Measurements from ENCODE around the gene C1orf53. TPM values are rescaled to one million over a fixed set of nuclear protein-coding genes. Genes with fewer than 3 reads are reported as not detected.
"Not testable (repeated sequence)": the region's sequence is repeated elsewhere in the genome, so short reads cannot be mapped to it uniquely, and the experiment has no call there.

The C1orf53 gene
- total RNA-seq, result 4.1 to 6.2 TPM (median 5.3 TPM) in 3 replicates
- long read RNA-seq, transcript C1orf53-201 (3 exons, 588 nt), result major isoform, 5 of 10 reads
- long read RNA-seq, partial matches to known transcripts, result 1 of 10 reads
- long read RNA-seq, other reads (novel, unspliced or antisense), result 4 of 10 reads

DNA sequence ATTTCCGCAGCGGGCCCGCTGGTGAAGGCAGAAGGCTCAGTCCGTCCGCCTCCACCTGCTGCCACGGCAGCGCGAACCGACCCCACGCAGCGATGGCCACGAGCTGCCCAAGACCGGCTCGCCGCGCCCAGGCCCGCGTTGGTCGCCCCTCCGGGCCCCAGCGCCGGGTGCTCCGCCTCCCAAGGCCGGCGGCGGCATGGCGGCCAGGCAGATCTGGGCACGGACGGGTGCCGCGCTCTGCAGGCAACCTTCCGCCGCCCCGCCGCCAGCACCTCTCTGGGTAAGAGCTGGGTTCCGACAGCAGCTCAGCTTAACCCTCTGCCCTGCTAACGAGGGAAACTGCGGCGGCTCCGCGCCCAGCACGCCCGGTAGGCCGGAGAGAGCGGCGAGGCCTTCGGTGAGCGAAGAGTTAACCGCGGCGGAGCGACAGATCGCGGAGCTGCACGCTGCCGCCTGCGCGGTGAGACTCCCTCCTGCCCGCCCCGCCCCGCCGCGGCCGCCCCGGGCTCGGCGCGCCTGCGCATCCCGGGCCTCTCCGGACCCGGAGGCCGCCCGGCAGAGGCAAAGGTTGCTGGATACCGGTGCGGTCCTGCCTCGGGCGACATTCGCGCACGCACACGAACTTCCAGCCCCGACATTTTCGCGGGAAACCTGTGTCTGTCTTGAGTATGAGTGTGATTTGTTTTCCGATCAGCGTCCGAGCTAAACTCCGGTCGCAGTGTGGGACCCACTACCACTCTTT, at the start of gene C1orf53:
Gene C1orf53, plus strand, starts transcription at position 177 of the 742 bp plus-strand sequence. Its CDS starts 20 bp downstream, at position 197.
- H3K27ac Mint-ChIP-seq (ENCODE audit: unreplicated experiment), result peak within 1 kb of the TSS; percentile 94
- TF ChIP-seq, protein P1, sequence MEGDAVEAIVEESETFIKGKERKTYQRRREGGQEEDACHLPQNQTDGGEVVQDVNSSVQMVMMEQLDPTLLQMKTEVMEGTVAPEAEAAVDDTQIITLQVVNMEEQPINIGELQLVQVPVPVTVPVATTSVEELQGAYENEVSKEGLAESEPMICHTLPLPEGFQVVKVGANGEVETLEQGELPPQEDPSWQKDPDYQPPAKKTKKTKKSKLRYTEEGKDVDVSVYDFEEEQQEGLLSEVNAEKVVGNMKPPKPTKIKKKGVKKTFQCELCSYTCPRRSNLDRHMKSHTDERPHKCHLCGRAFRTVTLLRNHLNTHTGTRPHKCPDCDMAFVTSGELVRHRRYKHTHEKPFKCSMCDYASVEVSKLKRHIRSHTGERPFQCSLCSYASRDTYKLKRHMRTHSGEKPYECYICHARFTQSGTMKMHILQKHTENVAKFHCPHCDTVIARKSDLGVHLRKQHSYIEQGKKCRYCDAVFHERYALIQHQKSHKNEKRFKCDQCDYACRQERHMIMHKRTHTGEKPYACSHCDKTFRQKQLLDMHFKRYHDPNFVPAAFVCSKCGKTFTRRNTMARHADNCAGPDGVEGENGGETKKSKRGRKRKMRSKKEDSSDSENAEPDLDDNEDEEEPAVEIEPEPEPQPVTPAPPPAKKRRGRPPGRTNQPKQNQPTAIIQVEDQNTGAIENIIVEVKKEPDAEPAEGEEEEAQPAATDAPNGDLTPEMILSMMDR (IDR thresholded peaks at IDR 0.05), result peak; percentile 37
- peaks cover 2% of the 10 kb centered on the region for H3K36me3 Mint-ChIP-seq (ENCODE audit: low read depth)
- H3K27me3 Mint-ChIP-seq (ENCODE audit: low read depth), result peaks cover 33% of the 10 kb centered on the region
- no peaks in the 10 kb centered on the region for H3K9me3 Mint-ChIP-seq (ENCODE audit: low read depth)
- no peak for DNase-seq (ENCODE audit: low spot score)
- peak within 1 kb of the TSS; percentile 92 for H3K4me3 Mint-ChIP-seq (ENCODE audit: unreplicated experiment)
- peaks cover 18% of the 10 kb centered on the region for H3K4me1 Mint-ChIP-seq (ENCODE audit: low read depth)

DNA sequence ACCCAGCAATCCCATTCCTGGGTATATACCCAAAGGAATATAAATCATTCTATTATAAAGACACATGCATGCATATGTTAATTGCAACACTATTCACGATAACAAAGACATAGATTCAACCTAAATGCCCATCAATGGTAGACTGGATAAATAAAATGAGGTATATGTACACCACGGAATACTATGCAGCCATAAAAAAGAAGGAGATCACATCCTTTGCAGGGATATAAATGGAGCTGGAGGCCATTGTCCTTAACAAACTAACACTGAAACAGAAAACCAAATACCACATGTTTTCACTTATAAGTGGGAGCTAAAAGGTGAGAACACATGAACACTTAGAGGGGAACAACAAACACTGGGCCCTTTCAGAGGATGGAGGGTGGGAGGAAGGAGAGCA, 46.7 kb upstream of the C1orf53 start:
- H3K4me3 Mint-ChIP-seq (ENCODE audit: unreplicated experiment); H3K27me3 Mint-ChIP-seq (ENCODE audit: low read depth); H3K27ac Mint-ChIP-seq (ENCODE audit: unreplicated experiment); H3K9me3 Mint-ChIP-seq (ENCODE audit: low read depth); H3K4me1 Mint-ChIP-seq (ENCODE audit: low read depth); H3K36me3 Mint-ChIP-seq (ENCODE audit: low read depth); DNase-seq (ENCODE audit: low spot score): not testable (repeated sequence)

DNA sequence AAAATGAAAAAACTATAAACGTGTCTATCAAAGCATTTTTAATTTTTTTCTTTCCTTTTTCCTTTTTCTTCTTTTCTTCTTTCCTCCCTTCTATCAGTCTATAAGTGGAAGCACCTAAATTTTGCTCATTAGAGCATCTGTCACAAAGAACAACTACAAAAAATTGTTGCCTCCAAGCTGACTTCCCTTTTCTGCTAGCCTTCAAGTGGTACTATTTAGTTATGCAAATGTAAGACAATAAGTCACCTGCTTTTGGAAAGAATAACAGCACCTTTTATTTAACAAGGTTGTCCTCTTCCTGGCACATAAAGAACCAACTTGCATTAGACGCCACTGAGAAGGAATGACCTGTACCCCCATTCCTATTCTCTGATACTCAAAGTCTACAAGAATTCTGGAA, 45.0 kb upstream of the C1orf53 start:
- H3K36me3 Mint-ChIP-seq (ENCODE audit: low read depth), result no peaks in the 10 kb centered on the region
- TF ChIP-seq, protein P1 (IDR thresholded peaks at IDR 0.05), result no peak
- H3K4me1 Mint-ChIP-seq (ENCODE audit: low read depth), result peaks cover 4% of the 10 kb centered on the region
- H3K27me3 Mint-ChIP-seq (ENCODE audit: low read depth), result no peaks in the 10 kb centered on the region
- no peak overlapping the region for H3K4me3 Mint-ChIP-seq (ENCODE audit: unreplicated experiment)
- no peak overlapping the region for H3K27ac Mint-ChIP-seq (ENCODE audit: unreplicated experiment)
- peaks cover 3% of the 10 kb centered on the region for H3K9me3 Mint-ChIP-seq (ENCODE audit: low read depth)
- DNase-seq (ENCODE audit: low spot score), result no peak

DNA sequence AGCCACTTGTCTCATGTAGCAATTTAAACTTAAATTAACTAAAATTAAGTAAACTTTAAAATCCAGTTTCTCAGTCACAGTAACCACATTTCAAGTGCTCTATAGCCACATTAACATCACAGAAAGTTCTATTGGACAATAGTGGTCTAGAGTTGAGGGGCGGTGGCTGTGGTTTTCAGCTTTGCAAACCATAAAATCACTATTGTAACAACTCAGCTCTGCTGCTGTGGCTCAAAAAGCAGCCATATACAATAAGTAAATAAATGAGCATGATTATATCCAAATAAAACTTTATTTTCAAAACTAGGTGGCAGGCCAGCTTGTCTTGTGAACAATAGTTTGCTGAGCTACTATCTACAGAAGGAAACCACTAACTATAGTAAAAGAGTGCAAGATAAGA, 43.4 kb upstream of the C1orf53 start:
- H3K36me3 Mint-ChIP-seq (ENCODE audit: low read depth), result no peaks in the 10 kb centered on the region
- H3K4me1 Mint-ChIP-seq (ENCODE audit: low read depth), result peaks cover 4% of the 10 kb centered on the region
- H3K9me3 Mint-ChIP-seq (ENCODE audit: low read depth), result peaks cover 3% of the 10 kb centered on the region
- TF ChIP-seq, protein P1 (IDR thresholded peaks at IDR 0.05), result no peak
- no peak overlapping the region for H3K27ac Mint-ChIP-seq (ENCODE audit: unreplicated experiment)
- no peak overlapping the region for H3K4me3 Mint-ChIP-seq (ENCODE audit: unreplicated experiment)
- no peaks in the 10 kb centered on the region for H3K27me3 Mint-ChIP-seq (ENCODE audit: low read depth)
- DNase-seq (ENCODE audit: low spot score), result no peak

DNA sequence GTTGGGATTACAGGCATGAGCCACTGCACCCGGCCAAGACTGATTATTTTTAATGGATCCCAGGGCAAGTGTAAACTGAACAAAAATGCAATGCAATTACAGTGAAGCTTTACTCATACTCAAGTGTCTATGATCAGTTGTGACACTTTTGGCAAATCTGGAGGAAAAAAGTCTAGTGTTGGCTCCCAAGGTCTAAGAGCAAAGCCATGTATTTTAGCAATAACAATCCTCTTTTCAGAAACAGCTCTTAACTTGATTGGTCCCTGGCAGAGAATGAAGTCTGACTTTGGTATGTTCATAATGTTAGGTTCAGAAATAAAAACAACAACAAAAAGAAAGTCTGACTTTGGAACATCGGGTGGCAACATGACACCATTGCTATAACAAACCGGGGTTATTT, 40.2 kb upstream of the C1orf53 start:
- TF ChIP-seq, protein P1 (IDR thresholded peaks at IDR 0.05), result no peak
- Mint-ChIP-seq H3K27me3 (ENCODE audit: low read depth) (peaks cover 2% of the 10 kb centered on the region), H3K9me3 (ENCODE audit: low read depth) (no peaks in the 10 kb centered on the region), H3K36me3 (ENCODE audit: low read depth) (no peaks in the 10 kb centered on the region), H3K4me3 (ENCODE audit: unreplicated experiment) (no peak overlapping the region), H3K27ac (ENCODE audit: unreplicated experiment) (no peak overlapping the region), H3K4me1 (ENCODE audit: low read depth) (peaks cover 4% of the 10 kb centered on the region)
- DNase-seq (ENCODE audit: low spot score), result no peak

DNA sequence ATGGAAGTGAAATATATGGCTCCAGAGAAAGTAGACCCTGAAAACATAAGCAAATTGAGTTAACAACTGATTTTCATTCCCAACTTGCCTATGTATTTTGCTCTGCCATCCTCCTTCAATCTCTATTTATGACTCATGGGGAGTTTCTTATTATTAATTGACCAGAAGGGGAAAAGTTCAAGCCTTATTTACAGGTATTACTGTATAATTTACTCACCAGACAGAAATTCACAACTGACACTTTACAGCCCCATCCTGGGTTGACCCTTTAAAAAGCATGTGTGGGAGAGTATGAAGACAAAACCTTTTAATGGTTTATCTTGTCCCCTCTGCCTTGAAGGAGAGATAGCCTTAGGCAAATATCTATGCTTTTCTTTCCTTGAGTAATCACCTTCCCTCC, 39.8 kb upstream of the C1orf53 start:
- DNase-seq (ENCODE audit: low spot score), result no peak

More for the DNA sequence above, 39.8 kb upstream of the C1orf53 start:
- H3K4me3 Mint-ChIP-seq (ENCODE audit: unreplicated experiment), result no peak overlapping the region
- H3K27me3 Mint-ChIP-seq (ENCODE audit: low read depth), result peaks cover 2% of the 10 kb centered on the region
- TF ChIP-seq, protein P1 (IDR thresholded peaks at IDR 0.05), result no peak
- no peak overlapping the region for H3K27ac Mint-ChIP-seq (ENCODE audit: unreplicated experiment)
- no peaks in the 10 kb centered on the region for H3K9me3 Mint-ChIP-seq (ENCODE audit: low read depth)
- H3K36me3 Mint-ChIP-seq (ENCODE audit: low read depth), result no peaks in the 10 kb centered on the region
- H3K4me1 Mint-ChIP-seq (ENCODE audit: low read depth), result peaks cover 4% of the 10 kb centered on the region
